PC-9 (cell line): ENCODE data around the gene NR0B1. TPM values are rescaled to one million over a fixed set of nuclear protein-coding genes. Genes with fewer than 3 reads are reported as not detected.

Source experiments
- BruUV-seq: library from RNA; stranded (reverse); fragments of 400-500 nt; replicated peaks from 2 replicates; lab custom pipeline; 2021; lab: Mats Ljungman, UMichigan
- CTCF ChIA-PET: fragments of 300-600 bp; sonication (Branson Sonifier 250); formaldehyde crosslinking; loops from one replicate; lab custom pipeline; 2022; ENCODE audit warnings: antibody characterized with exemption; lab: Charles Lee
- POLR2A ChIA-PET: fragments of 300-600 bp; sonication (Branson Sonifier 250); formaldehyde crosslinking; loops from one replicate; lab custom pipeline; 2022; ENCODE audit warnings: antibody characterized with exemption; ENCODE audit not compliant: unreplicated experiment; lab: Charles Lee
- DNase-seq, 2 experiments: peaks; one replicate each; pipeline versions ENCODE4 v3.0.0 to v3.0.0-alpha.2; 2015 to 2022; ENCODE audit warnings: mixed read lengths in 1 of 2
- H2AFZ ChIP-seq: fragments of 200-600 bp; sonication (generic); 2 replicates; pipeline ENCODE4 v1.8.1; 2017; ENCODE audit warnings: antibody characterized with exemption
- H3F3A ChIP-seq: fragments of 200-600 bp; sonication (generic); 2 replicates; pipeline ENCODE4 v1.8.1; 2017; ENCODE audit warnings: antibody characterized with exemption, mild to moderate bottlenecking, low read depth; ENCODE audit not compliant: insufficient read depth
- H3K27ac ChIP-seq: fragments of 200-600 bp; sonication (generic); 2 replicates; pipeline ENCODE4 v1.6.1; 2016; ENCODE audit warnings: mixed run types
- H3K27me3 ChIP-seq: fragments of 200-600 bp; sonication (generic); 2 replicates; pipeline ENCODE4 v1.6.1; 2016; ENCODE audit warnings: low read depth, mixed run types; ENCODE audit not compliant: insufficient read depth
- H3K36me3 ChIP-seq: fragments of 200-600 bp; sonication (generic); 2 replicates; pipeline ENCODE4 v1.6.1; 2016; ENCODE audit warnings: low read depth, mixed run types
- H3K4me1 ChIP-seq: fragments of 200-600 bp; sonication (generic); replicated peaks from 2 replicates; pipeline ENCODE4 v1.6.1; 2016; ENCODE audit warnings: mixed run types; ENCODE audit not compliant: insufficient read depth
- H3K4me2 ChIP-seq: fragments of 200-600 bp; sonication (generic); 2 replicates; pipeline ENCODE4 v1.6.1; 2017; ENCODE audit warnings: mixed run types
- H3K4me3 ChIP-seq: fragments of 200-600 bp; sonication (generic); 2 replicates; pipeline ENCODE4 v1.6.1; 2016; ENCODE audit warnings: mixed run types
- H3K79me2 ChIP-seq: fragments of 200-600 bp; sonication (generic); 2 replicates; pipeline ENCODE4 v1.6.1; 2017; ENCODE audit warnings: low read depth, mixed run types
- H3K9me2 ChIP-seq: fragments of 200-600 bp; sonication (generic); 2 replicates; pipeline ENCODE4 v1.8.1; 2017; ENCODE audit warnings: mild to moderate bottlenecking; ENCODE audit not compliant: insufficient read depth
- H3K9me3 ChIP-seq: fragments of 200-600 bp; sonication (generic); 2 replicates; pipeline ENCODE4 v1.8.1; 2016; ENCODE audit warnings: low read depth; ENCODE audit not compliant: insufficient read depth
- H4K20me1 ChIP-seq: fragments of 200-600 bp; sonication (generic); 2 replicates; pipeline ENCODE4 v1.8.1; 2017; ENCODE audit not compliant: insufficient read depth
- EZH2 ChIP-seq: fragments of 200-600 bp; sonication (generic); IDR thresholded peaks from 2 replicates; pipeline ENCODE4 v1.8.0; 2017; ENCODE audit warnings: antibody characterized with exemption, low read depth
- intact Hi-C: fragments of 100-400 bp; cut with micrococcal nuclease; formaldehyde crosslinking; loops from one replicate; pipeline ENCODE4 v1.10.0; 2022; ENCODE audit not compliant: unreplicated experiment
- total RNA-seq: library from RNA; stranded (reverse); gene quantifications from 2 replicates; pipeline ENCODE4 v1.2.3, GENCODE V29; 2021
- TF ChIP-seq, protein P1 (sequence below): fragments of 200-600 bp; sonication (generic); conservative IDR thresholded peaks from 2 replicates; pipeline ENCODE4 v1.6.1; 2017; ENCODE audit warnings: mixed run types, antibody characterized with exemption, mild to moderate bottlenecking, moderate library complexity

The NR0B1 gene
- total RNA-seq, 1 experiment from 2014 or later: 66.6 TPM

DNA sequence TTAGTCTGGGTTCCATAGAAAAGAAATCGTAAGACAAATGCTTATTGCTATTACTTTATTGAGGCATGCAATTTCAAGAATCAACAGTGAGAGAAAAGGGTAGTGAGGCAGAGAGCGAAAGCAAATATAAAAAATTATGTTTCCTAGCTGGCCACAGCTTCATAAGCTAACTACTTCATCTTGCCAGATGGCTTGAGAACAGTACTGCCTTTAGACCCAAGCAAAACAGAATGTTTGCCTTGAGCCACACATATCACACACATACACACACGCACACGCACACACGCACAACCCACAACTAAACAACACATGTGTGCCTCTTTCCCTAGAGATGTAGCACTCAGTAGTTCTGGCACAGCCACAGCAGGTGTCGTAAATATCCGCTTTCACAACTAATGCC, 31.6 kb upstream of the NR0B1 start:
- intact Hi-C loops: no loop called here
- CTCF ChIA-PET: no interaction called here
- TF ChIP-seq EZH2: no peak
- TF ChIP-seq, protein P1, sequence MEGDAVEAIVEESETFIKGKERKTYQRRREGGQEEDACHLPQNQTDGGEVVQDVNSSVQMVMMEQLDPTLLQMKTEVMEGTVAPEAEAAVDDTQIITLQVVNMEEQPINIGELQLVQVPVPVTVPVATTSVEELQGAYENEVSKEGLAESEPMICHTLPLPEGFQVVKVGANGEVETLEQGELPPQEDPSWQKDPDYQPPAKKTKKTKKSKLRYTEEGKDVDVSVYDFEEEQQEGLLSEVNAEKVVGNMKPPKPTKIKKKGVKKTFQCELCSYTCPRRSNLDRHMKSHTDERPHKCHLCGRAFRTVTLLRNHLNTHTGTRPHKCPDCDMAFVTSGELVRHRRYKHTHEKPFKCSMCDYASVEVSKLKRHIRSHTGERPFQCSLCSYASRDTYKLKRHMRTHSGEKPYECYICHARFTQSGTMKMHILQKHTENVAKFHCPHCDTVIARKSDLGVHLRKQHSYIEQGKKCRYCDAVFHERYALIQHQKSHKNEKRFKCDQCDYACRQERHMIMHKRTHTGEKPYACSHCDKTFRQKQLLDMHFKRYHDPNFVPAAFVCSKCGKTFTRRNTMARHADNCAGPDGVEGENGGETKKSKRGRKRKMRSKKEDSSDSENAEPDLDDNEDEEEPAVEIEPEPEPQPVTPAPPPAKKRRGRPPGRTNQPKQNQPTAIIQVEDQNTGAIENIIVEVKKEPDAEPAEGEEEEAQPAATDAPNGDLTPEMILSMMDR: no peak

DNA sequence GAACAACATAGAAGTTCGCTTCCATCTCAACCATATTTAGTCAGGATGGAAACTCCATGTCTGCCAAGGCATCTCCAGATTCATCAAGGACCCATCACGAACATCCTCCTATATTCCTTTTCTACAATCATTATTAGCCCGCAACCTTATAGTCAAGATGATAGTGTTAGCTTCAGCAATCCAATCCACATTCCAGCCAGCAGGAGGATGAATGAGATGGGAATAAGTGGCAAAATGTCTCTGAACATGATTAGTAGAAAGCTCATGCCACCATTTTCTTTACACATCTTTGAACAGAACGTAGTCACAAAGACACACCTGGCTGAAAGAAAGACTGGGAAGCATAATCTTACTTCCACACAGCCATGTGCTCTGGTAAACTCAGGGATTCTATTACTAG, 18.6 kb upstream of the NR0B1 start:
- no peaks in the 10 kb centered on the region for H3K36me3 ChIP-seq
- ChIA-PET POLR2A (no interaction called here), CTCF (no interaction called here)
- H3K4me2 ChIP-seq: no peak overlapping the region
- no peaks in the 10 kb centered on the region for H3K9me2 ChIP-seq
- no peaks in the 10 kb centered on the region for H3K27me3 ChIP-seq
- DNase-seq: no peak
- no TSS peak for BruUV-seq
- no peak for TF ChIP-seq EZH2
- TF ChIP-seq, protein P1: no peak
- H3K27ac ChIP-seq: no peak overlapping the region
- no peaks in the 10 kb centered on the region for H3K4me1 ChIP-seq
- intact Hi-C loops: no loop called here
- H3F3A ChIP-seq: no peaks in the 10 kb centered on the region
- no peaks in the 10 kb centered on the region for H4K20me1 ChIP-seq
- H3K4me3 ChIP-seq: no peak overlapping the region
- no peaks in the 10 kb centered on the region for H3K9me3 ChIP-seq
- H3K79me2 ChIP-seq: no peaks in the 10 kb centered on the region
- no peak overlapping the region for H2AFZ ChIP-seq

More for the DNA sequence above, 31.6 kb upstream of the NR0B1 start:
- Histone ChIP-seq H3K27ac (no peak overlapping the region), H3K4me2 (no peak overlapping the region), H3K9me2 (no peaks in the 10 kb centered on the region), H3K79me2 (no peaks in the 10 kb centered on the region), H3K9me3 (no peaks in the 10 kb centered on the region; the same call in 1 of the 2 replicates), H3F3A (no peaks in the 10 kb centered on the region), H3K4me1 (no peaks in the 10 kb centered on the region), H3K36me3 (no peaks in the 10 kb centered on the region), H3K4me3 (no peak overlapping the region), H2AFZ (no peak overlapping the region), H3K27me3 (no peaks in the 10 kb centered on the region), H4K20me1 (no peaks in the 10 kb centered on the region)
- POLR2A ChIA-PET: no interaction called here
- BruUV-seq: no TSS peak
- no peak for DNase-seq

DNA sequence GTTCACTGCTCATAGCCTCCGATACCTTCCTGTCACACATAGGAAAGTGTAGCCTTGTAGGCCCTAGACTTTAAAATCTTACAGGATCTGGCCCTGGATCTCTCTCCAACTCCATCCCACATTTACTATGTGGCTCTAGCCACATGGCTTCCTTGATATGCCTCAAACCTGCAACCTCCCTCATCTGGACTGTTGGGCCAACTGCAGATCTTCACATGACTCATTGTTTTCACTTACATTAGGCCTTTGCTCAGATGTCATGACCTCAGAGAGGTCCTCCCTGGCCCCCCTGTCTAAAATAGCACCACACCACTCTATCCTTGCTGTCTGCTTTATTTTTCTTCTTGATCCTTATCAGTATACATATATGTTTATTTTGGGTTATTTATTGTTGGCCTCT, 8.1 kb upstream of the NR0B1 start:
- Histone ChIP-seq H3F3A (no peaks in the 10 kb centered on the region), H3K4me1 (no peaks in the 10 kb centered on the region), H3K27ac (no peak overlapping the region), H3K27me3 (no peaks in the 10 kb centered on the region), H2AFZ (no peak overlapping the region), H3K4me2 (no peak overlapping the region), H4K20me1 (no peaks in the 10 kb centered on the region), H3K36me3 (no peaks in the 10 kb centered on the region), H3K9me3 (no peaks in the 10 kb centered on the region), H3K4me3 (no peak overlapping the region), H3K79me2 (no peaks in the 10 kb centered on the region), H3K9me2 (no peaks in the 10 kb centered on the region)
- intact Hi-C loops: no loop called here
- ChIA-PET CTCF (no interaction called here), POLR2A (no interaction called here)
- TF ChIP-seq, protein P1: no peak
- TF ChIP-seq EZH2: no peak
- DNase-seq: no peak
- BruUV-seq: no TSS peak
